HepG2 (cell line): ENCODE measurements around the gene ABAT. TPM values are rescaled to one million over a fixed set of nuclear protein-coding genes. Genes with fewer than 3 reads are reported as not detected.

Experiments
- ATAC-seq: fragments of 200-7000 bp; cut with Tn5 transposase; 3 replicates; pipeline ENCODE4 v1.9.1; 2020; ENCODE audit warnings: mild to moderate bottlenecking, moderate library complexity
- BruUV-seq: library from RNA; stranded (reverse); fragments of 400-500 nt; replicated peaks from 2 replicates; lab custom pipeline; 2021; lab: Mats Ljungman, UMichigan
- CTCF ChIA-PET: fragments of 300-600 bp; formaldehyde crosslinking; extraction: SDS; loops from one replicate; lab custom pipeline; 2021; ENCODE audit warnings: low total read pairs, inconsistent platforms, low intra/inter-chr PET ratio; lab: Yijun Ruan, JAX
- POLR2A ChIA-PET: fragments of 350-600 bp; sonication (Branson Sonifier 250); formaldehyde crosslinking; loops from one replicate; lab custom pipeline; 2020; ENCODE audit warnings: antibody characterized with exemption, inconsistent platforms; lab: Yijun Ruan, JAX
- DNase-seq: peaks from one replicate; pipeline ENCODE4 v3.0.0-alpha.2; 2015; ENCODE audit warnings: low spot score
- FAIRE-seq: peaks from 3 replicates; lab custom pipeline; 2011; peaks lifted over from hg19 to GRCh38; lab: Jason Lieb, UNC
- H2AFZ ChIP-seq: one replicate; pipeline ENCODE4 v1.6.1; 2011; ENCODE audit warnings: low read length, inconsistent platforms
- H3K27ac ChIP-seq: fragments of 300-600 bp; 3 replicates; pipeline ENCODE4 v1.8.0; 2011; ENCODE audit warnings: mixed run types, mild to moderate bottlenecking, mixed read lengths, low read length, inconsistent platforms; ENCODE audit not compliant: insufficient read depth; ENCODE audit errors: extremely low read length
- H3K27me3 ChIP-seq, 2 experiments: fragments of 200-600 bp in 1 of 2; 2 replicates in 1 of 2; 3 replicates in 1 of 2; pipeline versions ENCODE4 v1.6.0 to v1.8.0; 2011; ENCODE audit warnings: low read length in 2 of 2, mild to moderate bottlenecking in 2 of 2, moderate library complexity in 2 of 2, inconsistent platforms in 1 of 2; ENCODE audit not compliant: insufficient read depth in 2 of 2, control insufficient read depth in 1 of 2
- H3K36me3 ChIP-seq, 2 experiments: fragments of 200-600 bp in 1 of 2; replicated peaks in 1 of 2; 2 replicates in 1 of 2; 3 replicates in 1 of 2; pipeline versions ENCODE4 v1.5.1 to v1.8.0; 2011; ENCODE audit warnings: low read length in 2 of 2, inconsistent platforms in 1 of 2; ENCODE audit not compliant: insufficient read depth in 2 of 2, control insufficient read depth in 1 of 2
- H3K4me1 ChIP-seq: 2 replicates; pipeline ENCODE4 v1.5.1; 2012; ENCODE audit warnings: low read length, inconsistent platforms; ENCODE audit not compliant: insufficient read depth
- H3K4me2 ChIP-seq: 2 replicates; pipeline ENCODE4 v1.6.0; 2011; ENCODE audit warnings: low read depth, low read length, inconsistent platforms
- H3K4me3 ChIP-seq, 3 experiments: fragments of 200-600 bp in 1 of 3; sonication (generic), shearing (Covaris generic) in 1 of 3; replicated peaks in 1 of 3; 2 replicates each; pipeline ENCODE4 v1.5.1; 2011 to 2016; ENCODE audit warnings: low read length in 3 of 3, inconsistent platforms in 2 of 3, low read depth in 2 of 3, mild to moderate bottlenecking in 2 of 3, control low read depth in 1 of 3, mixed read lengths in 1 of 3; ENCODE audit not compliant: insufficient read depth in 1 of 3
- H3K79me2 ChIP-seq: one replicate; pipeline ENCODE4 v1.6.1; 2011; ENCODE audit warnings: low read length, inconsistent platforms; ENCODE audit not compliant: insufficient read depth
- H3K9ac ChIP-seq: 2 replicates; pipeline ENCODE4 v1.6.0; 2011; ENCODE audit warnings: mild to moderate bottlenecking, low read depth, low read length, inconsistent platforms; ENCODE audit not compliant: insufficient read depth
- H3K9me3 ChIP-seq: 2 replicates; pipeline ENCODE4 v1.5.1; 2012; ENCODE audit warnings: mild to moderate bottlenecking, low read length
- H4K20me1 ChIP-seq: 2 replicates; pipeline ENCODE4 v1.6.0; 2011; ENCODE audit warnings: inconsistent platforms, mild to moderate bottlenecking, low read length, moderate library complexity; ENCODE audit not compliant: insufficient read depth
- GATA4 ChIP-seq: sonication (generic); IDR thresholded peaks from 2 replicates; pipeline ENCODE4 v1.6.1; 2016; ENCODE audit warnings: antibody characterized with exemption, low read depth, borderline replicate concordance
- HMG20A ChIP-seq: IDR thresholded peaks from 2 replicates; pipeline ENCODE4 v1.6.1; 2016; ENCODE audit warnings: borderline replicate concordance
- IKZF5 ChIP-seq: IDR thresholded peaks from 2 replicates; pipeline ENCODE4 v1.6.1; 2018; ENCODE audit warnings: missing genetic modification reagents, mild to moderate bottlenecking, missing compliant biosample characterization
- JUND ChIP-seq: sonication (generic); formaldehyde crosslinking; IDR thresholded peaks from 2 replicates; pipeline ENCODE4 v1.8.0; 2022; ENCODE audit warnings: mild to moderate bottlenecking, missing genetic modification reagents
- KDM5B ChIP-seq: sonication (generic); formaldehyde crosslinking; IDR thresholded peaks from 2 replicates; pipeline ENCODE4 v1.4.0; 2020; ENCODE audit warnings: missing genetic modification reagents, mild to moderate bottlenecking, borderline replicate concordance
- MXI1 ChIP-seq: IDR thresholded peaks from 3 replicates; pipeline ENCODE4 v1.6.1; 2012; ENCODE audit warnings: low read depth, low read length, inconsistent platforms, borderline replicate concordance
- RBM22 ChIP-seq: fragments of 200-400 bp; formaldehyde crosslinking; optimal IDR thresholded peaks from 2 replicates; pipeline ENCODE3; 2017; ENCODE audit warnings: mild to moderate bottlenecking, low read length, moderate library complexity
- SPEN ChIP-seq: sonication (generic); formaldehyde crosslinking; IDR thresholded peaks from 2 replicates; pipeline ENCODE4 v1.5.1; 2020; ENCODE audit warnings: low read depth, mild to moderate bottlenecking, missing genetic modification reagents
- SUZ12 ChIP-seq: fragments of 150-350 bp; IDR thresholded peaks from 2 replicates; pipeline ENCODE4 v1.6.1; 2014; ENCODE audit warnings: low read depth, low read length
- ZFYVE20 ChIP-seq: sonication (generic); formaldehyde crosslinking; IDR thresholded peaks from 2 replicates; pipeline ENCODE4 v1.8.0; 2023; ENCODE audit warnings: low read depth, mild to moderate bottlenecking, moderate library complexity, missing genetic modification reagents, borderline replicate concordance
- ZNF234 ChIP-seq: sonication (generic); formaldehyde crosslinking; conservative IDR thresholded peaks from 2 replicates; pipeline ENCODE4 v1.5.1; 2020; ENCODE audit warnings: mild to moderate bottlenecking, missing genetic modification reagents
- ZNF678 ChIP-seq: sonication (generic); formaldehyde crosslinking; IDR thresholded peaks from 2 replicates; pipeline ENCODE4 v1.4.0; 2020; ENCODE audit warnings: mild to moderate bottlenecking, missing genetic modification reagents
- ZNF747 ChIP-seq: sonication (generic); formaldehyde crosslinking; IDR thresholded peaks from 2 replicates; pipeline ENCODE4 v1.8.1; 2023; ENCODE audit warnings: missing genetic modification reagents, mild to moderate bottlenecking, borderline replicate concordance
- WGBS: methylation state at CpG from one replicate; pipeline ENCODE4 v1.1.6; 2017; ENCODE audit warnings: low lambda C conversion rate; 5-methylcytosine and 5-hydroxymethylcytosine counted together
- in situ Hi-C: cut with HindIII; loops from 2 replicates; pipeline ENCODE4 v1.10.0; 2017; ENCODE audit warnings: low pct_unique_long_range_greater_than_20kb; ENCODE audit not compliant: extremely low pct_ligation_motif_present
- intact Hi-C: fragments of 100-400 bp; cut with micrococcal nuclease; formaldehyde crosslinking; loops from one replicate; pipeline ENCODE4 v1.10.0; 2022; ENCODE audit not compliant: unreplicated experiment
- polyA plus RNA-seq, 8 experiments: library from polyadenylated mRNA; depleted of rRNA in 3 of 8; stranded (reverse) in 7 of 8; unstranded in 1 of 8; fragments of >200 nt; fragmentation: Illumina TruSeq in 4 of 8; extraction: Trizol in 4 of 8; gene quantifications; 2 replicates each; pipeline versions ENCODE4 v1.2.1 to v1.2.3, GENCODE V29; 2011 to 2016; ENCODE audit warnings: low read depth in 4 of 8, missing spikeins in 1 of 8, mixed read lengths in 1 of 8; ENCODE audit not compliant: insufficient read depth in 1 of 8
- total RNA-seq, 5 experiments: library from RNA; depleted of rRNA; stranded (reverse); fragments of >200 nt; fragmentation: Illumina TruSeq; extraction: Trizol; gene quantifications; 2 replicates each; pipeline ENCODE4 v1.2.3, GENCODE V29; 2016; ENCODE audit warnings: low read depth in 1 of 5
- TF ChIP-seq, protein P1 (sequence below): sonication (generic); formaldehyde crosslinking; IDR thresholded peaks from 2 replicates; pipeline ENCODE4 v1.4.0; 2020; ENCODE audit warnings: missing genetic modification reagents, mild to moderate bottlenecking, borderline replicate concordance
- TF ChIP-seq, protein P2 (sequence below): sonication (generic); formaldehyde crosslinking; IDR thresholded peaks from 2 replicates; pipeline ENCODE4 v1.5.0; 2020; ENCODE audit warnings: missing genetic modification reagents, mild to moderate bottlenecking, borderline replicate concordance

ABAT gene
- total and polyA plus RNA-seq, 2 of the 13 experiments (the other 11 are each of a cell fraction or from before 2014, with no cell fraction given), result 47.6 to 97.3 TPM

GRCh38 chr16:8648877-8649276 lies 25.5 kb upstream of the ABAT start:
- ATAC-seq, result no peak
- intact Hi-C loops, result no loop called here

DNA sequence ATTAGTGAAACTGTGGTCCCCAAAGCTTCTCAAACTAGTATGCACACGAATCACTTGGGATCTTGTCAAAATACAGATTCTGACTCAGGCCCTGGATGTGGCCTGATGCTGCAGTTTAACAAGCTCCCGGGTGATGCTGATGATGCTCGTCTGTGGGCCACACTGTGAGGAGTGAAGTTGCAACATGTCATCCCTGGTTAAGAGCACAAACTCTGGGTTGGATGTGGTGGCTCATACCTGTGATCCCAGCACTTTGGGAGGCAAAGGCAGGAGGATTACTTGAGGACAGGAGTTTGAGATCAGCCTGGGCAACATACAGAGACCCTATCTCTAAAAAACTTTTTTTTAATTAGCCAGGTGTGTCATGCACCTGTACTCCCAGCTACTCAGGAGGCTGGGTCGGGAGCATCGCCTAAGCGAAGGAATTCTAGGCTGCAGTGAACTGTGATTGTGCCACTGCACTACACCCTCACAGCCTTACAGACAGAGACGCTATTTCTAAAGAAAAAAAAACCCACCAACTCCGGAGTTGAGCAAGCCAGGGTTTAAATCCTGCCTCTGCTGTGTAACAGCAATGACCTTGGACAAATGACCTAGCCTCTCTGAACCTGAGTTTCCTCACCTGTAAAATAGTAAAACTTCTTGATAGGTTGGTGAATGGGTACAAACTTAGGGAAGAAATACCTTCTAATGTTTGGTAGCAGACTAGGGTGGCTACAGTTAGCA lies 24.4 kb upstream of the ABAT start:
- no peak overlapping the region for H3K4me3 ChIP-seq
- intact Hi-C loops, result no loop called here
- 67% methylated on average over 8 of the region's 8 CpGs for WGBS
- no peaks in the 10 kb centered on the region for H3K9me3 ChIP-seq
- ATAC-seq, result peak; percentile 28
- in situ Hi-C loops, result loop anchor here (25.0 kb wide), 1 partner anchor 237 kb away; the partner anchor contains the start of gene LITAFD
- peaks cover 29 to 35% of the 10 kb centered on the region in 2 experiments for H3K36me3 ChIP-seq
- H4K20me1 ChIP-seq, result no peaks in the 10 kb centered on the region
- FAIRE-seq, result no peak
- H3K9ac ChIP-seq, result no peak overlapping the region
- no peak overlapping the region for H3K27ac ChIP-seq
- H3K4me2 ChIP-seq, result no peak overlapping the region
- no peak overlapping the region for H2AFZ ChIP-seq
- CTCF ChIA-PET, result no interaction called here
- no peaks in the 10 kb centered on the region for H3K79me2 ChIP-seq
- peak; percentile 29 for DNase-seq
- H3K27me3 ChIP-seq, result no peaks in the 10 kb centered on the region
- BruUV-seq, result no TSS peak
- POLR2A ChIA-PET, result no interaction called here
- H3K4me1 ChIP-seq, result peaks cover 10% of the 10 kb centered on the region
- TF ChIP-seq RBM22 (peak; percentile 92), ZNF678 (CRISPR knock-in tag) (no peak), SUZ12 (no peak), ZNF747 (CRISPR knock-in tag) (no peak), IKZF5 (CRISPR knock-in tag) (0 out of 2 replicates have a peak, but pooled peaks have one; percentile 18), SPEN (CRISPR knock-in tag) (no peak), MXI1 (no peak)
- TF ChIP-seq, protein P1, sequence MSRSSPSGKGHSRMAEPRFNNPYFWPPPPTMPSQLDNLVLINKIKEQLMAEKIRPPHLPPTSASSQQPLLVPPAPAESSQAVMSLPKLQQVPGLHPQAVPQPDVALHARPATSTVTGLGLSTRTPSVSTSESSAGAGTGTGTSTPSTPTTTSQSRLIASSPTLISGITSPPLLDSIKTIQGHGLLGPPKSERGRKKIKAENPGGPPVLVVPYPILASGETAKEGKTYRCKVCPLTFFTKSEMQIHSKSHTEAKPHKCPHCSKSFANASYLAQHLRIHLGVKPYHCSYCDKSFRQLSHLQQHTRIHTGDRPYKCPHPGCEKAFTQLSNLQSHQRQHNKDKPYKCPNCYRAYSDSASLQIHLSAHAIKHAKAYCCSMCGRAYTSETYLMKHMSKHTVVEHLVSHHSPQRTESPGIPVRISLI (CRISPR knock-in tag), result peak; percentile 80; the same call in 1 of the 2 replicates

More at GRCh38 chr16:8648877-8649276, 25.5 kb upstream of the ABAT start:
- DNase-seq, result no peak
- no peak for FAIRE-seq
- WGBS, result 97% methylated on average over 4 of the region's 4 CpGs
- H3K4me3 ChIP-seq, result no peak overlapping the region
- H3K4me1 ChIP-seq, result peaks cover 10% of the 10 kb centered on the region
- no peak for TF ChIP-seq GATA4
- TF ChIP-seq ZNF234 (CRISPR knock-in tag), result no peak
- TF ChIP-seq KDM5B (CRISPR knock-in tag), result no peak
- TF ChIP-seq, protein P2, sequence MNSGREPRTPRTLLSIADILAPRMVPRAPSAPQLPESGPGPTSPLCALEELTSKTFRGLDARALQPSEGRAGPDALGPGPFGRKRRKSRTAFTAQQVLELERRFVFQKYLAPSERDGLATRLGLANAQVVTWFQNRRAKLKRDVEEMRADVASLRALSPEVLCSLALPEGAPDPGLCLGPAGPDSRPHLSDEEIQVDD (CRISPR knock-in tag), result no peak
- TF ChIP-seq HMG20A (CRISPR knock-in tag), result no peak
- TF ChIP-seq ZFYVE20 (CRISPR knock-in tag), result no peak
- no peak for TF ChIP-seq JUND (CRISPR knock-in tag)
- TF ChIP-seq, all 625 proteins: peak for 0
- Histone ChIP-seq H3K27ac (no peak overlapping the region), H4K20me1 (no peaks in the 10 kb centered on the region), H2AFZ (no peak overlapping the region), H3K36me3 (peaks cover 38 to 47% of the 10 kb centered on the region in 2 experiments), H3K79me2 (no peaks in the 10 kb centered on the region), H3K9ac (no peak overlapping the region), H3K9me3 (no peaks in the 10 kb centered on the region), H3K4me2 (no peak overlapping the region), H3K27me3 (no peaks in the 10 kb centered on the region)
- in situ Hi-C loops, result no loop called here
- ChIA-PET POLR2A (no interaction called here), CTCF (no interaction called here)
- TSS peak; percentile 3 for BruUV-seq
